Measurements from ENCODE around the gene GSTT4. TPM values are rescaled to one million over a fixed set of nuclear protein-coding genes. Genes with fewer than 3 reads are reported as not detected.

Gene GSTT4
- total RNA-seq, 2 experiments from 2014 or later: not detected

DNA sequence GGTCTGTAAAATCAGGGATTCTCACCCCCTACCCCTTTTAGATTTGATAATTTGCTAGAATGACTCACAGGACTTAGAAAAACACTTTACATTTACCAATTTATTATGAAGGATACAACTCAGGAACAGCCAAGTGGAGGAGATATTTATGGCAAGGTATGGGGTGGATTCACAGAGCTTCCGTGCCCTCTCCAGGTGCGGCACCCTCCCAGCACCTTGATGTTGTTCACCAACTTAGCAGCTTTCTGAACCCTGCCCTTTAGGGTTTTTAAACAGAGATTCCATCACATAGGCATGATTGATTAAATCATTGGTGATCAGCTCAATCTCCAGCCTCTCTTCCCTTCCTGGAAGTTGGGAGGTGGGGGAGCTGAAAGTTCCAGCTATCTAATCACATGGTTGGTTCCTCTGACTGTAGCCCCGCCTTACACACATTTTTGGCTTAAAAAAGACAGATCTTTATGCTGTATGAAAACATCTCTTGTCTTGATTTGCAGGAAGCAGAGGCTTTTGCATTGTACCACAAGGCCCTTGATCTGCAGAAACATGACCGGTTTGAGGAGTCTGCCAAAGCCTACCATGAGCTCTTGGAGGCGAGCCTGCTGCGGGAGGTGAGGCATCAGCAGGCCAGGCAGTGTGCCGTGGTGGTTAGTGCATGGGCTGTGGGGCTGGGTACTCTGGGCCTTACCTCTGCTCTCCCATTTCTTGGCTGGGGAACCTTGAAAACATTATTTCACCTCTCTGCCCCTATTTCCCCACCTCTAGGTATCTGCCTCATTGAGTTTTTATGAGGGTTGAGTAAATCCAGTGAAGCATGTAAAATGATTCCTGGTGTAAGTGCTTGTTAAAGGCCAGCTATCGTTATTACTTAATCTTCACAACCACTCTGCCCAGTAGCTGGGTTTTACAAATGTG, 32.9 kb upstream of the GSTT4 start:
- peak; percentile 16 for ATAC-seq
- Mint-ChIP-seq H3K4me3 (no peak overlapping the region), H3K36me3 (ENCODE audit: low read depth) (peaks cover 60% of the 10 kb centered on the region), H3K27ac (peak overlapping the region; percentile 68), H3K4me1 (peaks cover 46% of the 10 kb centered on the region), H3K27me3 (no peaks in the 10 kb centered on the region), H3K9me3 (ENCODE audit: low read depth) (no peaks in the 10 kb centered on the region)
- CTCF ChIA-PET: interaction anchor here (0.8 kb wide), 1 partner anchor 116 kb away, joined by 3 read pairs; no protein-coding TSS in a partner anchor
- POLR2A ChIA-PET: no interaction called here
- peak; percentile 24 for DNase-seq
- intact Hi-C loops (cut with DNase I, micrococcal nuclease): no loop called here

DNA sequence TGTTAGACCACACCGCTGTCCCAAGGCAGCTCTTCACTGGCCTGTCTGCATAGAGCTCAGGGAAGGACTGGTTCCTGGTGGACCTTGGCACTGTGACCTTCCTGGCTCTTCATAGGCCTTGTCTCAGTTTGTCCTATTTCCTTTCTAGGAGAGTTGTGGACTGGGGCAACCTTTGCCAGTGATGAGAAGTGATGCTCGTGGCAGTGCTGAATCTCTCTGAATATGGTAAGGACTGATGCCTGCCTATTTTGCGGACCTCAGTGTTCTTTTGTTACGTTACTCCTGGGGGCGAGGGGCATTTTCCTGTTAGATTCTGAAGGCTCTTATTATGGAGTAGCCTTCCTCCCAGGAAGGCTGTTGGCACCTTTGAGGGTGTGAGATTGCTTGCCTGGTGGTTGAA, 30.0 kb upstream of the GSTT4 start:
- no peak for ATAC-seq
- peaks cover 59% of the 10 kb centered on the region for H3K4me1 Mint-ChIP-seq
- peaks cover 52% of the 10 kb centered on the region for H3K36me3 Mint-ChIP-seq (ENCODE audit: low read depth)
- H3K27me3 Mint-ChIP-seq: no peaks in the 10 kb centered on the region
- H3K27ac Mint-ChIP-seq: no peak overlapping the region
- DNase-seq: no peak
- ChIA-PET CTCF (interaction anchor here (0.7 kb wide), 2 partner anchors 19 to 141 kb away, joined by 3 read pairs; partner anchors contain the start of gene MIF), POLR2A (no interaction called here)
- intact Hi-C loops (cut with DNase I, micrococcal nuclease): no loop called here
- H3K9me3 Mint-ChIP-seq (ENCODE audit: low read depth): no peaks in the 10 kb centered on the region
- no peak overlapping the region for H3K4me3 Mint-ChIP-seq

DNA sequence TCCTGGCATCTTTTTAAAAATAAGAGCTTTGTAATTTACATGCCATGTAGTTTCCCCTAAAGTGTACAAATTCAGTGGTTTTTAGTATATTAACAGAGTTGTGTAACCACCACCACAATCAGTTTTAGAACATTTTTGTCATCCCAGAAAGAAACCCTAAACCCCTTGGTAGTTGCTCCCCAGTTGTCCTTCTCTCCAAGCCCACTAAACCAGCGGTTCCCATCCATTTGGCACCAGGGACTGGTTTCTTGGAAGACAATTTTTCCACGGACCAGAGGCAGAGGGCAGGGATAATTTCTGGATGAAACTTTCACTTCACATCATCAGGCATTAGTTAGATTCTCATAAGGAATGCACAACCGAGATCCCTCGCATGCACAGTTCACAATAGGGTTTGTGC, 28.5 kb upstream of the GSTT4 start:
- CTCF ChIA-PET: interaction anchor here (0.6 kb wide), 1 partner anchor 11 kb away, joined by 3 read pairs; no protein-coding TSS in a partner anchor
- Mint-ChIP-seq H3K4me3 (no peak overlapping the region), H3K27ac (no peak overlapping the region), H3K36me3 (ENCODE audit: low read depth) (peaks cover 40% of the 10 kb centered on the region), H3K4me1 (peaks cover 54% of the 10 kb centered on the region), H3K9me3 (ENCODE audit: low read depth) (no peaks in the 10 kb centered on the region), H3K27me3 (no peaks in the 10 kb centered on the region)
- intact Hi-C loops (cut with DNase I, micrococcal nuclease): no loop called here
- ATAC-seq (no peak), DNase-seq (no peak)
- POLR2A ChIA-PET: no interaction called here

DNA sequence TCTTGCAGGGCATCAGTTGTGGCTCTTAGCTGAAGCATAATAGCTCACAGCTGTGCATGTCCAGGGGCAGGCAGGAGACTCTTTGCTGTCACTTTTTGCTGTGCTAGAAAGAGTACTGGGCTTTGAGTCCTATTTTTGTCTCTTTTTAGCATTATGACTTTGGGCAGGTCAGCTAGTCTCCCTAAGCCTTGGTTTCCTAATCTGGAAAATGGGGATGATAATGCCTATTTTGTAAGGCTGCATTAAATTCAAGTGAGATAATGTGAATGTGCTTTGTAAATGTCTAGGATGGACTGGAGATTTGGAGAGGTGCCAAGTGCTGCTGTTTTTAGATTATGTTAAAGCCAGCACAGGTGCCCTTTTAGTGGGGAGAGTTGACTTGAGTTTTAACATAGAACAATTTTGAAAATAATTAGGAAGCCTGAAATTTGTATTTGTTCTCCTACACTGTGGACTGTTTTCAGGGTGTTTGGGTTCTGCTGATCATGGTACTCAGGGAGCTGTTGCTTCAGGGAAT, 25.0 kb upstream of the GSTT4 start:
- Mint-ChIP-seq H3K4me1 (peaks cover 46% of the 10 kb centered on the region), H3K36me3 (ENCODE audit: low read depth) (peaks cover 32% of the 10 kb centered on the region), H3K4me3 (no peak overlapping the region), H3K27me3 (no peaks in the 10 kb centered on the region), H3K27ac (no peak overlapping the region), H3K9me3 (ENCODE audit: low read depth) (no peaks in the 10 kb centered on the region)
- POLR2A ChIA-PET: no interaction called here
- CTCF ChIA-PET: interaction anchor here (1.2 kb wide), 1 partner anchor 19 kb away, joined by 3 read pairs; the partner anchor contains the start of gene CABIN1
- intact Hi-C loops (cut with DNase I, micrococcal nuclease): no loop called here
- ATAC-seq (no peak), DNase-seq (no peak)

DNA sequence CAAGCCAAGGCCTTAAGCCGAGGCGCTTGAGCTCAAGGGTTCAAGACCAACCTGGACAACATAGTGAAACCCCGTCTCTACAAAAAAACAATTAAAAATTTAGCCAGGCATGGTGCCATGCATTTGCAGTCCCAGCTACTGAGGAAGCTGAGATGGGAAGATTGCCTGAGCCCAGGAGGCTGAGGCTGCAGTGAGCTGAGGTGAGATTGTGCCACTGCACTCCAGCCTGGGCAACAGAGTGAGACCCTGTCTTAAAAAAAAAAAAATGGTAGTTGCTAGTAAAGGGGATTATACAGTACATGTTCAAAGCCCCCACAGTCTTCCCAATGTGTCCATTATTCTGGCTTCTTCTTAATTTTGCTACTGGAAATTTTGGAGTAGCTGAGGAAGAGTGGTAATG, 24.1 kb upstream of the GSTT4 start:
- DNase-seq (no peak), ATAC-seq (no peak)
- Mint-ChIP-seq H3K4me1 (peaks cover 48% of the 10 kb centered on the region), H3K9me3 (ENCODE audit: low read depth) (peaks cover 6% of the 10 kb centered on the region), H3K36me3 (ENCODE audit: low read depth) (peaks cover 36% of the 10 kb centered on the region), H3K4me3 (no peak overlapping the region), H3K27me3 (no peaks in the 10 kb centered on the region), H3K27ac (no peak overlapping the region)
- POLR2A ChIA-PET: no interaction called here
- CTCF ChIA-PET: interaction anchor here (0.9 to 1.3 kb wide), 3 partner anchors 8 to 77 kb away, joined by 3 read pairs; partner anchors contain the start of gene CABIN1
- intact Hi-C loops (cut with DNase I, micrococcal nuclease): no loop called here

DNA sequence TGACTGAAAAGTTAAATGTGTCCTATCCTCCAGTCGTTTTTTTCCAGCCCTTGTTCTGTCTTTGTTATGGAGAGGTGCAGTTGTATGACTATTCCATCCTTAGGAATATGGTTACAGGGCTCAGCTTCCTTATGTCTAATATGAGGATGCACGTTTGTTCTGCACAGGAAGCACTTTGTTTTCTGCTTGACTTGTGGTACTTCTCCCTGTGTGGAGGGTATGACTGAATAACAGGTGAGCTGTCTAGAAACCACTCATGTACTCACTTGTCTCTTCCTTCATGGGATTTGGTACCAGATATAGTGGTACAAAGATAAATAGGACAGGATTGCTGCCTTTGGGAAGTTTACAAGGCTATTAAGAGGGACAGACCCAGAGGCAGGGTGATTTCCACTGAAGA, 23.3 kb upstream of the GSTT4 start:
- CTCF ChIA-PET: interaction anchor here (1.3 kb wide), 1 partner anchor 9 kb away, joined by 3 read pairs; no protein-coding TSS in a partner anchor
- Mint-ChIP-seq H3K36me3 (ENCODE audit: low read depth) (peaks cover 38% of the 10 kb centered on the region), H3K4me3 (no peak overlapping the region), H3K27me3 (no peaks in the 10 kb centered on the region), H3K4me1 (peaks cover 53% of the 10 kb centered on the region), H3K9me3 (ENCODE audit: low read depth) (peaks cover 7% of the 10 kb centered on the region), H3K27ac (no peak overlapping the region)
- POLR2A ChIA-PET: no interaction called here
- DNase-seq (no peak), ATAC-seq (peak; percentile 64)
- intact Hi-C loops (cut with DNase I, micrococcal nuclease): no loop called here

DNA sequence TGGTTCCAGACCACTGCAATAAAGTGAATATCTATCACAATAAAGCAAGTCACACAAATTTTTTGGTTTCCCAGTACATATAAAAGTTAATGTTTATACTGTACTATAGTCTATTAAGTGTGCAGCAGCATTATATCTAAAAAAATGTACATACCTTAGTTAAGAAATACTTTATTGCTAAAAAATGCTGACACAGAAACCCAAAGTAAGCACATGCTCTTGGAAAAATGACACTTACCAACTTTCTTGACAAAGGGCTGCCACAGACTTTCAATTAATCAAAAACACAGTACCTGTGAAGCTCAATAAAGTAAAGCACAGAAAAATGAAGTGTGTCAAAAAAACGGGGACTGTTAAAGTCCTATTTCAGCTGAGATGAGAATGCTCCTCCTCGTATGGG, 22.7 kb upstream of the GSTT4 start:
- ATAC-seq: no peak
- intact Hi-C loops (cut with DNase I, micrococcal nuclease): no loop called here
- H3K4me1 Mint-ChIP-seq: peaks cover 57% of the 10 kb centered on the region

DNA sequence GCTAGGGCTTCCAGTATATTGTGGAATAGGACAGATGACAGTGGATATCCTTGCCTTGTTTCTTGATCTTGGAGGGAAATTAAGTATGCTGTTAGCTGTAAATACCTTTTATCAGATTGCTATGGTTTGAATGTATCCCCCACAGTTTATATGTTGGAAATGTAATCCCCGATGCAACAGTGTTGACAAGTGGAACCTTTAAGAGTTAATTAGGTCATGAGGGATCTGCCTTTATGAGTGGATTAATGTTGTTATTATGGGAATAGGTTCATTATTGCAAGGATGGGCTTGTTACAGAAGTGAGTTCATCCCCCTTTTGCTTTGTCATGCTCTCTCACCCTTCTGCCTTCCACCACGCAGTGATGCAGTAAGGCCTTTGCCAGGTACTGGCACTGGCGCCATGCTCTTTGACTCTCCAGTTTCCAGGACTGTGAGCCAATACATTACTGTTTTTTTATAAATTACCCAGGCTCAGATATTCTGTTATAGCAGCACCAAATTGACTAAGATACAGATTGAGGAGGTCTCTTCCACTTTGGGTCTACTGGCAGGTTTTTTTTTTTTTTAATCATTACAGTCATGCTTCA, 22.2 kb upstream of the GSTT4 start:
- DNase-seq: no peak
- ATAC-seq: no peak
- intact Hi-C loops (cut with DNase I, micrococcal nuclease): no loop called here
- H3K4me1 Mint-ChIP-seq: peaks cover 60% of the 10 kb centered on the region
- no peak overlapping the region for H3K27ac Mint-ChIP-seq
- CTCF ChIA-PET: interaction anchor here (1.2 kb wide), 1 partner anchor 70 kb away, joined by 3 read pairs; no protein-coding TSS in a partner anchor
- peaks cover 42% of the 10 kb centered on the region for H3K36me3 Mint-ChIP-seq (ENCODE audit: low read depth)
- no peaks in the 10 kb centered on the region for H3K27me3 Mint-ChIP-seq
- H3K9me3 Mint-ChIP-seq (ENCODE audit: low read depth): peaks cover 7% of the 10 kb centered on the region
- POLR2A ChIA-PET: no interaction called here
- H3K4me3 Mint-ChIP-seq: no peak overlapping the region

More for the DNA sequence above, 22.7 kb upstream of the GSTT4 start:
- ChIA-PET POLR2A (no interaction called here), CTCF (interaction anchor here (1.2 to 1.3 kb wide), 2 partner anchors 9 to 69 kb away, joined by 3 read pairs; no protein-coding TSS in a partner anchor)
- no peak for DNase-seq
- H3K27ac Mint-ChIP-seq: no peak overlapping the region
- peaks cover 7% of the 10 kb centered on the region for H3K9me3 Mint-ChIP-seq (ENCODE audit: low read depth)
- peaks cover 41% of the 10 kb centered on the region for H3K36me3 Mint-ChIP-seq (ENCODE audit: low read depth)
- H3K4me3 Mint-ChIP-seq: no peak overlapping the region
- H3K27me3 Mint-ChIP-seq: no peaks in the 10 kb centered on the region

DNA sequence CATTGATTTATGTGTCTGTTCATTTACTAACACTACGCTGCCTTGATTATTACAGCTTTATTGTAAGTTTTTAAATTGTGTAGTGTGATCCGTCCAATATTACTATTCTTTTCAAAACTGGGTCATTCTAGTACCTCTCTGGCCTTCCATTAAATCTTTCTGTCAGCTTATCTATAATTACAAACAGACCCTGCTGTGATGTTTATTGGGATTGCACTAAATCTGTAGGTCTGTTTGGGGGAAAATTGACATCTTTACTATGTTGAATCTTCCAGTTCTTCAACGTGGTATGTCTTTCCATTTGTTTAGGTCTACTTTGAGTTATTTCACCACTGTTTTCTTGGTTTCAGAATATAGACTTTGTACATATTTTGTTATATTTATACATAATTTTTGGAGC, 21.5 kb upstream of the GSTT4 start:
- H3K27me3 Mint-ChIP-seq: no peaks in the 10 kb centered on the region
- intact Hi-C loops (cut with DNase I, micrococcal nuclease): no loop called here
- CTCF ChIA-PET: interaction anchor here (0.9 kb wide), 1 partner anchor 9 kb away, joined by 3 read pairs; no protein-coding TSS in a partner anchor
- peaks cover 45% of the 10 kb centered on the region for H3K36me3 Mint-ChIP-seq (ENCODE audit: low read depth)
- POLR2A ChIA-PET: no interaction called here
- ATAC-seq (no peak), DNase-seq (no peak)
- H3K9me3 Mint-ChIP-seq (ENCODE audit: low read depth): peaks cover 7% of the 10 kb centered on the region
- H3K27ac Mint-ChIP-seq: no peak overlapping the region
- H3K4me3 Mint-ChIP-seq: no peak overlapping the region
- peaks cover 61% of the 10 kb centered on the region for H3K4me1 Mint-ChIP-seq

DNA sequence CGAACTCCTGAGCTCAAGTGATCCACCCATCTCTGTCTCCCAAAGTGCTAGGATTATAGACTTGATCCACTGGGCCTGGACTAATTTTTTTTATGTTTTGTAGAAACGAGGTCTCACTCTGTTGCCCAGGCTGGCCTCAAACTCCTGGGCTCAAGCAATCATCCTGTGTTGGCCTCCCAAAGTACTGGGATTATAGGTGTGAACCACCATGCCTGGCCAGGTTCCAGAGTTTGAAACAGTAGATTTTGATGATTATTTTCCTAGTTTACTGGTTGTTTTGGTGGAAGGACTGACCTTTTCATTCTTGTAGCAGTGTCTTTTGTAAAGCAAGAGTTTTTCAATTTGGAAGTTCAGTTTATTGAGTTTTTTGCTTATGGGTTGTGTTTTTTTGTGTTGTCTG, 20.8 kb upstream of the GSTT4 start:
- H3K27me3 Mint-ChIP-seq: no peaks in the 10 kb centered on the region

DNA sequence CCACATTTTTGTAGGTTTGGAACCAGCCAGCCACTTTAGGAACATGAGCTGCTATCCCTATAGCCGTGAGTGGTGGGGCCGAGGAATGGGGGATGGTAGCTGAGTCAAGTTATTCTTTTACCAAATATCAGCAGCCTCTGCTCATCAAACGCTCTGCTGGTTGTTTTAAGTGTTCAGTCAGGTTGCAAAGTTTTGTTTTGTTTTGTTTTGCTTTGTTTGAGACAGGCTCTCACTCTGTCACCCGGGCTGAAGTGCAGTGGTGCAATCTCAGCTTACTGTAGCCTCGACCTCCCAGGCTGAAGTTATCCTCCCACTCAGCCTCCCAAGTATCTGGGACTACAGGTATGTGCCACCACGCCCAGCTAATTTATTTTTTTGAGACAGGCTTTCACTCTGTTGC, 20.2 kb upstream of the GSTT4 start:
- Mint-ChIP-seq H3K4me3 (no peak overlapping the region), H3K4me1 (peaks cover 59% of the 10 kb centered on the region), H3K36me3 (ENCODE audit: low read depth) (peaks cover 45% of the 10 kb centered on the region), H3K9me3 (ENCODE audit: low read depth) (peaks cover 7% of the 10 kb centered on the region), H3K27me3 (no peaks in the 10 kb centered on the region), H3K27ac (no peak overlapping the region)
- CTCF ChIA-PET: interaction anchor here (0.6 kb wide), 1 partner anchor 128 kb away, joined by 3 read pairs; no protein-coding TSS in a partner anchor
- DNase-seq: no peak
- ATAC-seq: no peak
- intact Hi-C loops (cut with DNase I, micrococcal nuclease): no loop called here
- POLR2A ChIA-PET: no interaction called here

More for the DNA sequence above, 20.8 kb upstream of the GSTT4 start:
- peaks cover 57% of the 10 kb centered on the region for H3K4me1 Mint-ChIP-seq
- H3K4me3 Mint-ChIP-seq: no peak overlapping the region
- ATAC-seq (no peak), DNase-seq (no peak)
- CTCF ChIA-PET: interaction anchor here (0.6 to 0.9 kb wide), 2 partner anchors 10 to 127 kb away, joined by 3 read pairs; no protein-coding TSS in a partner anchor
- H3K27ac Mint-ChIP-seq: no peak overlapping the region
- H3K36me3 Mint-ChIP-seq (ENCODE audit: low read depth): peaks cover 45% of the 10 kb centered on the region
- peaks cover 7% of the 10 kb centered on the region for H3K9me3 Mint-ChIP-seq (ENCODE audit: low read depth)
- POLR2A ChIA-PET: no interaction called here
- intact Hi-C loops (cut with DNase I, micrococcal nuclease): no loop called here

Measured in activated CD4-positive, alpha-beta T cell treated with anti-CD3 and anti-CD28 coated beads for 36 hours (primary cell).